Progenitor cell of endocrine pancreas (in vitro differentiated cells): ENCODE data around the gene S100Z. TPM values are rescaled to one million over a fixed set of nuclear protein-coding genes. Genes with fewer than 3 reads are reported as not detected.

Experiments
- DNase-seq: peaks from one replicate; pipeline ENCODE4 v3.0.0; 2021; ENCODE audit warnings: low spot score; ENCODE audit not compliant: unreplicated experiment
- H3K27ac Mint-ChIP-seq: 2 replicates; pipeline ENCODE4 v1.8.0; 2021; ENCODE audit warnings: mild to moderate bottlenecking, moderate library complexity, mixed read lengths
- H3K27me3 Mint-ChIP-seq: 2 replicates; pipeline ENCODE4 v1.8.0; 2021; ENCODE audit warnings: mixed read lengths
- H3K36me3 Mint-ChIP-seq: 2 replicates; pipeline ENCODE4 v1.8.0; 2022; ENCODE audit warnings: mixed read lengths; ENCODE audit not compliant: insufficient read depth
- H3K4me1 Mint-ChIP-seq: 2 replicates; pipeline ENCODE4 v1.8.0; 2021; ENCODE audit warnings: low read depth, mixed read lengths
- H3K4me3 Mint-ChIP-seq: 2 replicates; pipeline ENCODE4 v1.8.0; 2021; ENCODE audit warnings: low read depth, mild to moderate bottlenecking, moderate library complexity, mixed read lengths
- H3K9me3 Mint-ChIP-seq: 2 replicates; pipeline ENCODE4 v1.8.0; 2021; ENCODE audit warnings: low read depth, mixed read lengths
- total RNA-seq: library from RNA; stranded (reverse); gene quantifications from 2 replicates; pipeline ENCODE4 v1.2.1, GENCODE V29; 2021
- TF ChIP-seq, protein P1 (sequence below): fragments of 200-600 bp; sonication (generic); IDR thresholded peaks from one replicate; pipeline ENCODE4 v1.5.0; 2021; ENCODE audit warnings: antibody characterized with exemption, mild to moderate bottlenecking; ENCODE audit not compliant: unreplicated experiment

Gene S100Z
- total RNA-seq, 1 donor from 2014 or later = 1.7 TPM

DNA sequence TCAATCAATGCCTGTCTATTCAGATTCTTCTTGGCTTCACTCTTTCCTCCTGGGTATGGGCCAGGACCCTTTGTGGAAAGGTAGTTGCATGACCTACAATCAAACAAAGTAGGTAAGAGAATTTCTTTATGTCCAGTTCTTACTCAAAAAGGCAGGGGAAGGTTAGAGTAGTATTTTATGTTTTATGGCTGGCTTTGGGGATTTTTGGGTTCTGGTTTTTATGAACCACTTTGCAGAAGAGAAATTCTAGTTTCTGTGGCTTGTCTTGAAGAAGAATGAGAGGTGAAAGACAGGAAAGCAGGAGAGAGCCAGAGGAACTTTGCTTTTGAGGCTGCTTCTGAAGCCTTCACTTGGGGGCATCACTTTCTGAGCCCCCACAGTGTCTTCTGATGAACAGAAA lies 88.4 kb downstream of the S100Z start:
- no peaks in the 10 kb centered on the region for H3K4me1 Mint-ChIP-seq
- H3K27me3 Mint-ChIP-seq = no peaks in the 10 kb centered on the region
- no peak overlapping the region for H3K27ac Mint-ChIP-seq
- TF ChIP-seq, protein P1, sequence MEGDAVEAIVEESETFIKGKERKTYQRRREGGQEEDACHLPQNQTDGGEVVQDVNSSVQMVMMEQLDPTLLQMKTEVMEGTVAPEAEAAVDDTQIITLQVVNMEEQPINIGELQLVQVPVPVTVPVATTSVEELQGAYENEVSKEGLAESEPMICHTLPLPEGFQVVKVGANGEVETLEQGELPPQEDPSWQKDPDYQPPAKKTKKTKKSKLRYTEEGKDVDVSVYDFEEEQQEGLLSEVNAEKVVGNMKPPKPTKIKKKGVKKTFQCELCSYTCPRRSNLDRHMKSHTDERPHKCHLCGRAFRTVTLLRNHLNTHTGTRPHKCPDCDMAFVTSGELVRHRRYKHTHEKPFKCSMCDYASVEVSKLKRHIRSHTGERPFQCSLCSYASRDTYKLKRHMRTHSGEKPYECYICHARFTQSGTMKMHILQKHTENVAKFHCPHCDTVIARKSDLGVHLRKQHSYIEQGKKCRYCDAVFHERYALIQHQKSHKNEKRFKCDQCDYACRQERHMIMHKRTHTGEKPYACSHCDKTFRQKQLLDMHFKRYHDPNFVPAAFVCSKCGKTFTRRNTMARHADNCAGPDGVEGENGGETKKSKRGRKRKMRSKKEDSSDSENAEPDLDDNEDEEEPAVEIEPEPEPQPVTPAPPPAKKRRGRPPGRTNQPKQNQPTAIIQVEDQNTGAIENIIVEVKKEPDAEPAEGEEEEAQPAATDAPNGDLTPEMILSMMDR = no peak
- H3K9me3 Mint-ChIP-seq = no peaks in the 10 kb centered on the region
- DNase-seq = no peak
- no peak overlapping the region for H3K4me3 Mint-ChIP-seq
- no peaks in the 10 kb centered on the region for H3K36me3 Mint-ChIP-seq

GRCh38 chr5:76941000-76941399 lies 91.2 kb downstream of the S100Z start:
- TF ChIP-seq, protein P1 = no peak
- no peaks in the 10 kb centered on the region for H3K9me3 Mint-ChIP-seq
- no peak for DNase-seq
- no peak overlapping the region for H3K27ac Mint-ChIP-seq
- no peak overlapping the region for H3K4me3 Mint-ChIP-seq
- H3K27me3 Mint-ChIP-seq = no peaks in the 10 kb centered on the region
- H3K4me1 Mint-ChIP-seq = peaks cover 13% of the 10 kb centered on the region
- no peaks in the 10 kb centered on the region for H3K36me3 Mint-ChIP-seq

DNA sequence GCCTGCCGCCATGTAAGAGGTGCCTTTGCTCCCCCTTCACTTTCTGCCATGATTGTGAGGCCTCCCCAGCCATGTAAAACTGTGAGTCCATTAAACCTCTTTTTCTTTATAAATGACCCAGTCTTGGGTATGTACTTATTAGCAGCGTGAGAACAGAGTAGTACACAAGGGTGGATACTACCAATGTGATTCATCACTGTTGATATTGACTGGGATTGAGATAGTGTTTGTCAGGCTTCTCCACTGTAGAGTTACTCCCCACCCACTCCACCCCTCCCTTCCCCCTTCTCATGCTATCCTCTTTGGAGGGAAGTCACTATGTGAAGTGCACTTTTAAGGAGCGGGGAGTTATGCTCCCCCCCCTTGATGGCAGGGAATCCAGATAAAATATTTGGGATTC lies 91.6 kb downstream of the S100Z start:
- Mint-ChIP-seq H3K9me3 (no peaks in the 10 kb centered on the region), H3K4me1 (peaks cover 13% of the 10 kb centered on the region), H3K4me3 (no peak overlapping the region), H3K27ac (no peak overlapping the region), H3K36me3 (no peaks in the 10 kb centered on the region), H3K27me3 (no peaks in the 10 kb centered on the region)
- no peak for DNase-seq
- TF ChIP-seq, protein P1 = no peak

GRCh38 chr5:76942581-76942980 lies 92.8 kb downstream of the S100Z start:
- H3K27me3 Mint-ChIP-seq = no peaks in the 10 kb centered on the region
- TF ChIP-seq, protein P1 = no peak
- no peak overlapping the region for H3K27ac Mint-ChIP-seq
- H3K9me3 Mint-ChIP-seq = no peaks in the 10 kb centered on the region
- no peak for DNase-seq
- H3K4me3 Mint-ChIP-seq = no peak overlapping the region
- peaks cover 13% of the 10 kb centered on the region for H3K4me1 Mint-ChIP-seq
- H3K36me3 Mint-ChIP-seq = no peaks in the 10 kb centered on the region

- Mint-ChIP-seq H3K4me1 (peaks cover 13% of the 10 kb centered on the region), H3K27me3 (no peaks in the 10 kb centered on the region), H3K36me3 (no peaks in the 10 kb centered on the region), H3K4me3 (no peak overlapping the region), H3K27ac (no peak overlapping the region), H3K9me3 (no peaks in the 10 kb centered on the region)
- TF ChIP-seq, protein P1 = no peak
- no peak for DNase-seq
These were observed 93.2 kb downstream of the S100Z start for GRCh38 chr5:76943006-76943405.
